ENCODE measurements around the gene AGAP5.
A peak's percentile ranks its signal among the peaks of the same experiment; 100 is the strongest.
"Not testable (repeated sequence)": the region's sequence is repeated elsewhere in the genome, so short reads cannot be mapped to it uniquely, and the experiment has no call there.

AGAP5 gene

GRCh38 chr10:73664156-73665040, 33.5 kb downstream of the AGAP5 start:
- DNase-seq; in situ Hi-C loops (cut with MboI; ENCODE audit: low pct_unique_long_range_greater_than_20kb, low sequenced_read_pairs): not testable (repeated sequence)

- in situ Hi-C loops (cut with MboI; ENCODE audit: low pct_unique_long_range_greater_than_20kb, low sequenced_read_pairs); DNase-seq: not testable (repeated sequence)
Observed at GRCh38 chr10:73663621-73664020, 34.3 kb downstream of the AGAP5 start.

- in situ Hi-C loops (cut with MboI; ENCODE audit: low pct_unique_long_range_greater_than_20kb, low sequenced_read_pairs), result not testable (repeated sequence)
Observed at GRCh38 chr10:73662705-73663104, 35.2 kb downstream of the AGAP5 start.

GRCh38 chr10:73655990-73656298, 42.0 kb downstream of the AGAP5 start, which contains the start of gene SYNPO2L:
Gene SYNPO2L (minus strand): TSS chr10:73656029. CDS start chr10:73655922, 107 bp downstream.
- in situ Hi-C loops (cut with MboI; ENCODE audit: low pct_unique_long_range_greater_than_20kb, low sequenced_read_pairs), result no loop called here
- peak; percentile 65 for DNase-seq

More at GRCh38 chr10:73662705-73663104, 35.2 kb downstream of the AGAP5 start:
- not testable (repeated sequence) for DNase-seq

- peak; percentile 80 for DNase-seq
- in situ Hi-C loops (cut with MboI; ENCODE audit: low pct_unique_long_range_greater_than_20kb, low sequenced_read_pairs), result no loop called here
Observed at GRCh38 chr10:73655257-73655989, 42.5 kb downstream of the AGAP5 start.

- in situ Hi-C loops (cut with MboI; ENCODE audit: low pct_unique_long_range_greater_than_20kb, low sequenced_read_pairs), result no loop called here
Observed at GRCh38 chr10:73653701-73654100, 44.2 kb downstream of the AGAP5 start.

GRCh38 chr10:73653195-73653594, 44.7 kb downstream of the AGAP5 start:
- in situ Hi-C loops (cut with MboI; ENCODE audit: low pct_unique_long_range_greater_than_20kb, low sequenced_read_pairs), result no loop called here
- DNase-seq, result no peak

More at GRCh38 chr10:73653701-73654100, 44.2 kb downstream of the AGAP5 start:
- DNase-seq, result peak; percentile 75

GRCh38 chr10:73650537-73651331, 47.2 kb downstream of the AGAP5 start:
- no peak for DNase-seq
- in situ Hi-C loops (cut with MboI; ENCODE audit: low pct_unique_long_range_greater_than_20kb, low sequenced_read_pairs), result no loop called here

- DNase-seq, result no peak
- in situ Hi-C loops (cut with MboI; ENCODE audit: low pct_unique_long_range_greater_than_20kb, low sequenced_read_pairs), result loop anchor here (25.0 kb wide), 1 partner anchor 113 kb away; no protein-coding TSS in a partner anchor
Observed at GRCh38 chr10:73649876-73650536, 47.9 kb downstream of the AGAP5 start.

- in situ Hi-C loops (cut with MboI; ENCODE audit: low pct_unique_long_range_greater_than_20kb, low sequenced_read_pairs), result loop anchor here (25.0 kb wide), 1 partner anchor 112 kb away; no protein-coding TSS in a partner anchor
- DNase-seq, result no peak
Observed at GRCh38 chr10:73648975-73649829, 48.7 kb downstream of the AGAP5 start.

- in situ Hi-C loops (cut with MboI; ENCODE audit: low pct_unique_long_range_greater_than_20kb, low sequenced_read_pairs), result loop anchor here (25.0 kb wide), 1 partner anchor 111 kb away; no protein-coding TSS in a partner anchor
- DNase-seq, result no peak
Observed at GRCh38 chr10:73647875-73648651, 49.8 kb downstream of the AGAP5 start.

- no peak for DNase-seq
- in situ Hi-C loops (cut with MboI; ENCODE audit: low pct_unique_long_range_greater_than_20kb, low sequenced_read_pairs), result loop anchor here (25.0 kb wide), 1 partner anchor 110 kb away; no protein-coding TSS in a partner anchor
Observed at GRCh38 chr10:73647211-73647874, 50.6 kb downstream of the AGAP5 start.

GRCh38 chr10:73646598-73647041, 51.3 kb downstream of the AGAP5 start:
- in situ Hi-C loops (cut with MboI; ENCODE audit: low pct_unique_long_range_greater_than_20kb, low sequenced_read_pairs), result loop anchor here (25.0 kb wide), 1 partner anchor 109 kb away; no protein-coding TSS in a partner anchor
- no peak for DNase-seq

GRCh38 chr10:73645251-73645650, 52.7 kb downstream of the AGAP5 start:
- in situ Hi-C loops (cut with MboI; ENCODE audit: low pct_unique_long_range_greater_than_20kb, low sequenced_read_pairs), result loop anchor here (25.0 kb wide), 1 partner anchor 108 kb away; no protein-coding TSS in a partner anchor
- DNase-seq, result no peak

- DNase-seq, result no peak
- in situ Hi-C loops (cut with MboI; ENCODE audit: low pct_unique_long_range_greater_than_20kb, low sequenced_read_pairs), result loop anchor here (25.0 kb wide), 1 partner anchor 107 kb away; no protein-coding TSS in a partner anchor
Observed at GRCh38 chr10:73644767-73645166, 53.1 kb downstream of the AGAP5 start.

All from KBM-7 (cell line).